ENCODE results near the gene DAPK2.

DAPK2 gene

DNA sequence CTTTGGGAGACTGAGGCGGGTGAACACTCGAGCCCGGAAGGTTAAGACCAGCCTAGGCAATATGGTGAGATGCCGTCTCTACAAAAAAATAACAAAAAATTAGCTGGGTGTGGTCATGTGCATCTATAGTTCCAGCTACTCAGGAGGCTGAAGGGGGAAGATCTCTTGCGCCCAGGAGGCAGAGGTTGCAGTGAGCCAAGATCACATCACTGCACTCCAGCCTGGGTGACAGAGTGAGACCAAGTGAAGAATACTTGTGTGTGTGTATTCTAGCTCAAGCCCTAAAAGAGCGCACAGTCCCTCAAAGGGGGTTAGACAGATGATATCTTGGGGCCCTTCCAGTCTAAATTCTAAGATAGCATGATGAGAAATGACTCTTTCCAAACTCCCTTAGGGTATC, 23.7 kb downstream of the DAPK2 start:
- DNase-seq, result no peak

DNA sequence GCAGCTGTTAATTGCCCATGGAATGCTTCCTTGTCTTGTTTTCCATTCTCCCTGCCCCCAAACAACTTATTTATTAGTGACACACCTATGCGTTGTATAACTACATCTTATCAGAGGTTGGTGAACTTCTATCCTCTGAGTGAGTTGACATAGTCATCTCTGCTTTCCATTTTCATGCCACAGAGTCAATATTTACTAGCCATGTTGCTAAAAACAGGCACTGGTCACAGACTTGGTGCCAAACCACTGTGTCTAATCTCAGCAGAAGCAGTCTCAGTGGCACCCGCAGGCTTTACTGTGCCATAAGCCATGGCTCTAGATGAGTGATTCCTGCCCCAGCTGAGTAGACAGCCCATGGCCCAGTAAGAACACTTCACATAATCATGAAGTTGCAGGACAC, 26.5 kb downstream of the DAPK2 start:
- DNase-seq, result no peak

DNA sequence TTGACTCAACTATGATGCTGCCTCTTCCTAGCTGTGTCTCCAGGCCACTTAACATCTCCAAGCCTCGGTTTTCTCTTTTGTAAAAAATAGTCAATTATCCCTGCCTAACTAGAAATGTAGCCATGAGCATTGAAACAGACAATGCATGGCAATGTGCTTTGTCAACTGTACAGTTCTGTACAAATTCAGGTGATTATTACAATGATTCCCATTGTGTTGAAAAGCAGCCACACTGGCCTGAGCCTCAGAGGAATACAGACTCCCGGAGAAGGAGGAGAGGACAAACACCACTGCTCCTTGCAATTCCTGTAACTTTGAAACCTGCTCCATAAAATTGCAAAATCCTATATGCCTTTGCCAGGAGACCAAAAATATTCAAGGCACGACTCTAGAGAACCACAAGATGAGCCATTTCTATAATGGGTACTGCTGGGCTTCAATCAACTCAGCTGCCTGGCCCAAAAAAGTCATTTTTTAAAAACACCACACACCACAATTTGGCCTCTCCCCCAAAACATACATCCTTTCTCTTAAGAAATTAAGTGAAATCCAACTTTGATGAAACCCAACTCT, 28.6 kb downstream of the DAPK2 start:
- no peak for DNase-seq

DNA sequence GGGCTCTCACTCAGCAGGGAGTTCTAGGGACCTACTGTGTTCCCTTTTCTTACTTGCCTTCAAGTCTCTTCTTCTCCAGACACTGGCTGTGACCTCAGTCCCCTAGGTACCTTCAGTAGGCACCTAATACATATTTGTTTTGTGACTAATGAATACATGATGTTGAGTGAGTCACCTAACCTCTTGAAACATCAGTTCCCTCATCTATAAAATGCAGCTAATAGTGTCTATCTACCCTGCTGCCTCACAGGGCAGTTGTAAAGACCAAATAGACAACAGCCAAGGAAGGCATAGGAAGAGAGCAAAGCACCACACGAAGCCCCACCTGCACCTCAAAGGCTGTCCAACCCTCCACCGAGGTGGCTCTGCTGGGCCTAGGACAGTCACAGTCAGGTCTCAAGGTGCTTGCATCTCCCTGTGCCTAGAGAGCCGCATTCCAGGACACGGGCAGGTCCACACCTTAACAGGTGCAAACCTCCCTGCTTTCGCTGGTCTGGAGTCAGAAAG, 29.1 kb downstream of the DAPK2 start:
- no peak for DNase-seq

DNA sequence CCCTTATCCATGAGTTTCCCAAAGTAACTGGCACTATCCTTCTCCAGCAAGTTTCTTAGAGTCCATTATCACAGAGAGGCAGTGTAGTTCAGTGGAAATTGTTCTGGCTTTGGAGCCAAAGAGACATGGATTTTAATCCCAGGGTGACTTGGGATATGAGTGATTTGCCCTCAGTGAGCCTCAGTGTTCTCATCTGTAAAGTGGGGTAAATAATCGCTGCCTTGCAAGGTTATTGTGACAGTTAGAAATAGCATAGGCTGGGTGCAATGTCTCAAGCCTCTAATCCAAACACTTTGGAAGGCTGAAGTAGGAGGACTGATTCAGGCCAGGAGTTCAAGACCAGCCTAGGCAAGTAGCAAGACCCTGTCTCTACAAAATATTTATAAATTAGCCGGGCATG, 30.0 kb downstream of the DAPK2 start:
- DNase-seq, result no peak

DNA sequence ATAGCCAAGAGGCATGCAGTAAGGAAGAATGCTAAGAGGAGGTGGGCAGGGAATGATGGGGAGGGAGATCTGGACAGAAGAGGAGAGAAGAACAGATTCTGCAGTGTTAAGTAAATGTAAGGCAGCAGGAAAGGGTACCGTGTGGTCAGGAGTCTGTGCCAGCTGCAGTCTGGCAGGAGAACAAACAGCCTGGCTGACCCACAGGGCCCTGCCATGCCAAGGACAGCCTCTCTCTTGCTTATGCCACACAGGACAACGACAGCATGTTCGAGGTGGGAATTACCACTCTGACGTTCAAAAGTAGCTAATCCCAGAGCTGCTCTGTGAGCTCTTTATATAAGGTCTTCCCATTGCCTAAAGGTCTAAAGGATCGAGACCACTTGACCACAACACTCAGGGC, 31.3 kb downstream of the DAPK2 start:
- DNase-seq, result no peak

DNA sequence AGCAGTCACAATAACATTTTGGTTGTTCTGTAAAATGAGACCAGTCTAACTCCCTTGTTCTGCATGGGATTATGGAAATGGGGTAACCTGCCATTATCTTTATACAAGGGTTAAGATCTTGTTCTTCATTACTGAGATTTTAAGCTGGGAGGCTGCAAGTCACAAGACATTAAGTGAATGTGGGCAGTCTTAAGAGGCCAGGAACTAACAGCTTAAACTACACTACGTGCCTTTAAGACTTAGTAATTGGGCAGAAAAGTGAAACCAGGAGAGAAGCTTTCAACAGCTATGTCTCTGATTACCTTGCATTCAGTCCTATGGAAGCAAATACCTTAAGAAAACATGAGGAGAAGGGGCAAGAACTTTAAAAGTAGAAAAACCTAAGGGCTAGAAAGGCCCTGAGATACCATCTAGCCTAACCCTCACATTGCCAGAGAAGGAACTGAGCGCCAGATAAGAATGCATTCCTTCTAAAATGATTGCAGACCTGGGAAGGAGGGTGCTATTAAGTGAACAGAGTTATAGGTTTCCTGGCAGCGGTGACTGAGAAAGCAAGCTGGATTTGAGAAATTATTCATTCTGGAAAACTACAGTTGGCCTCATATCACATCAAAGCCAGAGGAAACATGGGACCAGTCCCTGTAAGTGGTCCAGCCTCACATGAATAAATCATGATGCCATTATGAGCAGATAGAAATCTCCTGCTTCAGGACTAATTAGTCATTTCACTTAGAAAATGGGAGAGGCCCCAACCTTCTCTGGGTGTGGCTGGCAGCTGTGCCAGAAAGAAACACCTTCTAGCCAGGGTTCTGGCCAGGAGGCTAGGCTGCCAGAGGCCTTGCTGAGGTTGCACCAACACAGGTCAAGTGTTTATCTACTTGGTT, 32.9 kb downstream of the DAPK2 start:
- peak; percentile 19 for DNase-seq

DNA sequence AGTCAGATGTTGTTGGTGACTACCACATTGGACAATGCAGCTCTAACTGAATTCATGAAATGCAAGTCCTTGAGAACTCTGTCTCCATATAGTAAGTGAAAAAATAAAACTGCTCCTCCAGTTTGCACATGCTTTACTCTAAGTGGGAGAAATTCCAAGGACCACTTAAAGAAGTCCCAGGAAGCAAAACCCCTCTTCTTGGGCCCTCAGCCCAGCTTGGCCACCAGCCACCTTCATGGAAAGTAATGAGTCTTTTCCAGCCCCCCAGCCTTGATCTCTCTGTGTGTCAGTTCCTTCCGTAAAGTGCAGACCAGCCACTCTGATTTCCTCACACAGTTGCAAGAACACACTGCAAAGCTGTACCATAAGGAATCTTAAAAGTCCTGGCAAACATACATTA, 34.5 kb downstream of the DAPK2 start:
- DNase-seq, result no peak

DNA sequence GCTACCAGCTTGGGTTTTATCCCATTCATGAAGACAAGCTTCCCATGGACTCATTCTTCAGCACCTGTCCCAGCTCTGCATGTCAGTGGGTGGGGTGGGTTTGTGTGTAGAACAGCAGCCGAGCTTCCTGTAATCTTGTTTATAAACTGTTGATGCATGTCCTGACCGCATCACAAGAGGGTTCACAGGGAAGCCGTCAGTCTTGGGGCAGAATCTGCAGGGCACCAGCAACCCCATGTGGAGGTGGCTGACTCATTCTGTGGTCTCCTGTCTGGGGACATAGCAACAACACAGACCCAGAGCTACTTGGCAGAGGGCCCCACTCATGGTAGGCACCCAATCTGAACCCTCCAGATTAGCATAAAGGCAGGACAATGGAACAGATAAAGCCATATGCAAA, 35.6 kb downstream of the DAPK2 start:
- DNase-seq, result peak; percentile 85

DNA sequence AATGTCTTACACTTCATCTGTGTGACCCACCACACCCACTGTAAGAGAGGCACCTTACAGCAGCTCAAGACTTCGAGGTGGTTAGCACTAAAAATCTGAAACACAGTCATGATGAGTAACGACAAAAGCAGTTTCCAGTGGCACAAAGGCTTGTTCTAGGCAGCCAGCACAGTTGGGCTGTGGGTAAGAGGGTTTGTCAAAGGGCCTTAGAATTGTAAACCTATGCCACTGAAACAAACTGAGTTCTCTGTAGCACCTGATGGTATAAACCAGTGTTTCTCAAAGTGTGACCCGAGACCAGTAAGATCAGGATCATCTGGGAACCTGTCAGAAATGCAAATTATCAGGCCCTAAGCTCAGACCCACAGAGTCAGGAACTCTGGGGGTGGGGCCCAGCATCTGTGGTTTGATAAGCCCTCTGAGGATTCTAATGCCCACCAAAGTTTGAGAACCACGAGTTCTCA, 36.5 kb downstream of the DAPK2 start:
- DNase-seq, result peak; percentile 75

DNA sequence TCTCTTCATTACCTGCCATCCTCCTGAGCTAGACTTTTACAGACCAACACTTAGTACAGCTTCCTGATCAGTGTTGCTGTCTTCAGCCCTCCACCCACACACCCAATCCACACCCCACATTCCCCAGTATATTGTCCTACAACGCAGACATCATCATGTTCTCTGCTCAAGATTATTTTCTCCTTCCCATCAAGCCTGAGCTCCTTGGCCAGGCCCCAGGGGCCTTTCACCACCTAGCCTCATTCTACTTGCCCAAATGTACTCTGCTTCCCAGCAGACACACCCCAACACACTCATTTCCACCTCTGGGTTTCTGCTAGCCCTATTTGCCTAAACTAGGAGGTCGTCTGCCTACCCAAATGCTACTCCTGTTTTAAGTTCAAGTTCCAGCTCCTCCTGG, 37.0 kb downstream of the DAPK2 start:
- peak; percentile 9 for DNase-seq

DNA sequence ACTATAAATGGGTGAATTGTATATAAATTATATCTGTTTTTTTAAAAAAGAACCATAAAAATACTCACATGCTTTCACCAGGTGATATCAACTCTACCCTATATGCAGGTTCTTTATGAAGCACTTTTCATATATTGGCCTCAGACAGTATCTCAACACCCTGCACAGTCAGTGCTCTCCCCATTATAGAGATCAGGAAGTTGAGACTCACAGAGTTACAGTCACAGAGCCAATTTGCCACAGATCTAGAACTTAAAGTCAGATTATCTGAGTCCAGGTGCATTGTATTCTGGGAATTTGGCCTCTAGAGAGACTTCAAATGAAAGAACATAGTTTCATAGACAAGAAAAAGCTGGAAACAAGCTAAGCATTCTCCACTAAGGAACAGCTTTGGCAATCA, 38.1 kb downstream of the DAPK2 start:
- no peak for DNase-seq

DNA sequence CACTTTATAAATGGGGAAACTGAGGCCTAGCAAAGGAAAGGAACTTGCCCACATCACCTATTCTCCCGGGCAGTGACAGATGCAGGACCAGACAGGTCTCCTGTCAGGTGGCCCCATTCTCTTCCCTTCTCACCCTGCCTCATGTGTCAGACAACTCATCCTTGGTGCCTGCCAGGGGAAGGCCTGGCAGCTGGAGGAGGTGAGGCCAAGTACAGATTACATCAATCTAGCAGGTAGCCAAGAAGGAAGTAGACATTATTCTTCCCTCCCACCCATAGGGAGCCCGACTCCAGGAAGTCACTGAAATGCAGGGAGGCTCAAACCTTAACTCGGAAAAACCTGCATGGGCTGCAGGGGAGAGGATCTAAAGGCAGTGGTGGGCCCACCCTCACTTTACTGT, 39.6 kb downstream of the DAPK2 start:
- no peak for DNase-seq

DNA sequence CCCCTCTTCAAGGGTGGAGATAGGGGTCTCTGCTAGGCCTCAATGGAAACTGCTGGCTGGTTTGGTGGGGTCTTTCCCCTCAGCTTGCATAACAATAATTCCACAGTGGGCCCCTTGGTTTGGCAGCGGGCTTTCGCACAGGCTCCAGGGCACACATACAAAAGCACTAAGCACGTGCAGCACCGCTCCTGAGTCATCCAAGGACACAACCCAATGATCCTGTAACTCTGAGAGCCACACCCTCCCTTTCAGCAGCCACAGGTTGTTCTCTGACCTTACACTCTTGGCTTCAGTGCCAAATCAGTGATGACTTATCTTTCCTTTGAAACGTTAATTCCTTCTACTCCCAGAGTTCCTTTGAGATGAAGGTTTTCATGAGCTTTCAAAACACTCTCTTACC, 41.7 kb downstream of the DAPK2 start:
- DNase-seq, result no peak

DNA sequence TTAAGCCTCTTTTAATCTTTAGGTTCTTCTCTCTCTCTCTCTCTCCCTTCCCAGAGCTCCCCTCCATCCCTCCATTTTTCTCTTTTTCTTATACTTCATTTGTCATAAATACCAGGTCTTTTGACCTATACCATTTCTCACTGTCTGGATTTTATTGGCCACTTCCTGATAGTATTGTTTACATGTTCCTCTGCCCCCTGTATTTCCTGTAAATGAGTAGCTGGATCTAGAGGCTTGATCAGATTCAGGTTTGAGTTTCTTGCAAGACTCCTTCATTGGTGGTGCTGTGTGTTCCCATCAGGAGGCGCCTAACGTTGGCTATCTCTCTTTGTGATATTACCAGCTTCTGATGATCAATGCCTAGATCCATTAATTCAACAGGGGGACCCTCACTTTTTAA, 42.2 kb downstream of the DAPK2 start:
- no peak for DNase-seq

DNA sequence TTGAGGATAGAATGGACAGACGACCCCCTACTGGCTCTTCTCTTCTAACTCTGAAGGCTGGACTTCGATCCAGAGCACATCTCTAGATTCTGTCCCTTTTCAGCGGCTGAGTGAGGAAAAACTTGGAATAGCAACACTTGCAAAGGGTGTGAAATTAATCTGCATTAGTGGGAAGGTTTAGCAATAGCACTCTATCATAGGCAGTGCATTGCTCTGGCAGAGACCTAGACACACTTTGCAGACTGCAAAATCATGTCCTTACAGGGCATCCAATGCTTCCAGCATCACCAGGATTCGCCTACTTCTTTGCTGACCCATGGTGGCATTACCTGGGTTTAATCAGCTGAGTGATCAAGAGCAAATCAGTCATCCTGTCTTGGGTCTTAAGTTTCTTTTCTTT, 43.1 kb downstream of the DAPK2 start:
- DNase-seq, result no peak

DNA sequence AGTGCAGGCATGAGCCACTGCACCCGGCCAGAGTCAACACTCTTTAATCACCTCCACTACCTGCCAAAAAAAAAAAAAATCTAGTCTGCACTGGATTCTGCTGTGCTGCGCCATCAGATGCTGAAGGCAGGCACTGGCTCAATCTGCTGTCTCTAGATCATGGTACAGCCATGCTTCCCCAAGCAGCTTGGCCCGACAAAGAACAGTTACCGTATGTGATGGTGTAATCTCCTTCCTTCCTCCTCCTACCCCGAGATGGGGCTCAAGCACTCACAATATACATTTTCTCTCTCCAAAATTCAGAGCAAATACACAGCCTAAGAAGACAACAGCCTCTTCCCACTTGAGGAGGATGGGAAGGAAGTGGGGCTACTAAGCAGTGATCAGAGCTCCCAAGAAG, 45.1 kb downstream of the DAPK2 start:
- DNase-seq, result no peak

DNA sequence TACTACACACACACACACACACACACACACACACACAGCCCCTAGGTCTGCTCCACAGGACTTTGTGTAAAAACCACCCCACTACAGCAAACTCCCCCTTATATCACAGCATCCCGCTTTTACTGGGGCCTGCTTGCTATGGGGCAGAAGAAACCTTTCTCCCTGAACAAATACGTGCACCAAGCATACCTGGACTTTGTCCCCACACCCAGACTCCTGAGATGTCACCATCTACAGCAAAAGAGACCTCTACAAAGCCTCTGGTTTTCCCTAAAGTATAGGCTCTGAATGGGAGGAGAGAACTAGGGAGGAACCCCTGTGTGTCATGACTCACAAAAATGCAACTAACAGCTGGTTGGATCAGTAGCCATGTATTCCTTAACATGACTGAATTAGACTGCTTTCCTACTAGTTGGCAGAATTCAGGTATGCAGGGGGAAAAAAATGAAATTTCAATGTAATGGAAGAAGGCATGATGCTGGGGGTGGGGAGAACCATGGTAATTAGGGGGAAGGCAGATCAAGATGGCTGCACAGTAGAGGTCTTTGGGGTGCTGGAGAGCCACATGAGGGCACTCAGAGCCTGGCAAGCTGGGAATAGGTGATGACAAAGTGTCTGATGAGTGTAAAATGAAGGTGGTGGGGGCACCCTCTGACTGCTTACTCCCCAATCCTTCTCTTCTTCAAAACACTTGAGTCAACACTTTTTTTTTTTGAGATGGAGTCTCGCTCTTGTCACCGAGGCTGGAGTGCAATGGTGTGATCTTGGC, 45.9 kb downstream of the DAPK2 start:
- DNase-seq, result no peak

DNA sequence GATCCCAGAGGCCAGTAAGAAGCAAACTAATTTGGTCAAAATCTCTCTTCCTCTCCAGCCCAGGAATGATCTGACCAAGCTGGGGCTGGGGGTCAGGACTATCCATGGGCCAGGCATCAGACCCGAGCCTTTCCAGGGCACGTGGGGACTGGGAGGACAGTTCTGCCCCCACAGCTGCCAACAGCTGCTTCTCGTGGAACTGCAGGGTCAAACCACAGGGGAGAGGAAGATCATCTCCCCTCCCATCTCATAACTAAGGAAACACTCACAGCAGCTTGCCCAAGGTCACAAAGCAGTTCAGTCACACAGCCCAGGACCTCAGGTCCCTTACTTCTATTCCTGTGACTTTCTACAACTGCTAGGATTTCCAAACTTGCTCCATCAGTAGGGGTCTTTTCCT, 47.1 kb downstream of the DAPK2 start:
- DNase-seq, result no peak

DNA sequence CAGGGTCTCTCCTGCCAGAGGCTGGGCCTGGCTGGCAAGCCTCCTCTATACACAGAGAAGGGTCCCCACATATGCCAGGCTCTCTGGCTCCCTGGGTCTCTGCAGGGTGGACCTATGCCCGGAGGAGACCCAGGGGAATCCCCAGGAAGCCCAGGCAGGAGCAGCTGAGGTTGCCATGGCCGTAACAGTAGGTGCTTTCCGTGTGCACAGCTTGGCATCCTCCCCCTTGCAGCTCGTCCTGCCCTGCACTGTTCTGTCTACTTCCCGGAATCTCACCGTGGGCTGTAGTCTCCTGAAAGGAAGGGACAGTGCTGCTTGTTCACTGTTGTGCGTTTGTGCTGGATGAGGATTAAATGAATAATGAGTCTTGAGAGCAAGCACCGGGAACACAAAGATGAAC, 47.8 kb downstream of the DAPK2 start:
- no peak for DNase-seq

DNA sequence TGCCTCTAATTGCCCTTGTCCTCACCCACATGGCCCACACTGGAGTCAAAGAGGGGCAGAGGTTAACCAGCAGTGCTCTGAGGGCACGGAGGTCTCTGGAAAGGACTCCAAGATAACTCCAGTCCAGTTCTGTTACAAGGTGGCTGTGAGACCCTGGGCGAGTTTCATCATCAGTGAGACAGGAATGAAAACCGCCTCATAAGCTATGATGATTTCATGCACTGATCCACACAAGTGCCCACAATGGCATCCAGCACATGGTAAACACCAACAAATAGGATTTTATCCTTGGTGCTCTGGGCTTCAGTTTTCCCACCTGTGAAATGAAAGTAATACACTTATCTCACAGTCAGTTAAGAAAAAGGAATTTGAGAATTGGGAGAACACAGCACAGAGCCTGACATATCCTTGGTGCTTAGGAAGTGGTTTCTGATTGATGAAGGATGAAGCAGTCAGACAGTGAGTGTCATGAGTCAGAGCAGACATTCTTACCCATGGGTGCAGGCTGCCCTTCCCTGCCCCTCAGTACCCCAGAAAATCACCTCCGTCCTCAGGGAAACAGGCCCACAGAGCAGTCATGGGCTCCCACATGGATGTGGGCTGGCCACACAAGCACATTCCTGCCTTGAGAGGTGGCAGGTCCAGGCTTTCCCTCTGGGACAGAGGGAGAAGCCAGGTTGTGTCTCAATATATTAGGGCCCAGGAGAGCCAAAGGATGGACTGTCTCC, 48.4 kb downstream of the DAPK2 start:
- DNase-seq, result no peak

DNA sequence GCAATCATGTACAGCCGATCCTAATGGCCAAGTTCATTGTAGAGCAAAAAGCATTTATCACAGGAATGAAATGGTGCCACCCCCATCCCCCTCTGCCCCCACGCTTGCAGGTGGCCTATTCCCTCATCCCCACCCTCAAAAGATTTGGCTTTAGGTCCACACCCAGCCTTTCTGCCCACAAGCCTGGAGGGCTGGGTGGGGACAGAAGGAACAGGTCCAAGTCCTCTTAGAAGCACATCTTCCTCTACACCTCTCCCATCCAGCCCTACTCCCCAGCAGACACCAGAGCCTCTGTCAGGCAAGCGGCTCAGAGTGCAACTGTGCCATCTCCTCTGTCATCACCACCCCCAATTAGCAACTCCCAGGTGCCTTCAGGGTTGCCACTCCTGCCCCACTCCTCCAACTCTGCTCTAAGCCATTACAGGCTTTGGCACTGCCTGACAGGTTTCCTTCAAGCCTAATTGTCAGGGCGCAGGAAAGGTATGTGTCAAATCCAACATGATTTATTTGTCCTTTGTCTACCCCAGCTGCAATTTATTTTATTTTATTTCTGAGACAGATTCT, 49.4 kb downstream of the DAPK2 start:
- DNase-seq, result no peak

DNA sequence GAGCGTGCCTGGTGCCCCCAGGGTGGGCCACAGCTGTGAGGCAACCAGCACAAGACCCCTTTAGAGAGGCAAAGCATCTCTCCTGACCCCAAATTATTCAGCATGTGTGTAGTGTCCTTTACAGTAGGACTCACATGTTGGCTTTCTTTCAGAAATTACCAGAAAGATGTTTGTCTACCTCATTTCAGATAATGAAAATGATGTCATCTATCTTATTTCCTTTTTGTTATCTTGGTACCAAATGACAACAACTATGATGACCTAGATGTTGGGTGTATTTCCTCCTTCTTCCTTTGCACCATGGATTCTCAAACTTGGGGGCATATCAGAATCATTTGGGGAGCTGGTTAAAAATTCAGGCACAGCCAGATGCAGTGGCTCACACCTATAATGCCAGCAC, 50.5 kb downstream of the DAPK2 start:
- no peak for DNase-seq
